ENCODE results near the gene CUL4A. TPM values are rescaled to one million over a fixed set of nuclear protein-coding genes. Genes with fewer than 3 reads are reported as not detected.
A peak's percentile ranks its signal among the peaks of the same experiment; 100 is the strongest.

Gene CUL4A
- total RNA-seq, 2 donors from 2014 or later: 51.4 to 86.2 TPM

GRCh38 chr13:113186061-113186900 lies 23.1 kb upstream of the CUL4A start:
- peak; percentile 87 to 92 for ATAC-seq

GRCh38 chr13:113187263-113187669 lies 22.1 kb upstream of the CUL4A start:
- Mint-ChIP-seq H3K27me3 (no peaks in the 10 kb centered on the region), H3K27ac (peak overlapping the region in 1 of 2 donors; percentile 68), H3K9me3 (no peaks in the 10 kb centered on the region), H3K4me1 (ENCODE audit: low read depth in 2 of 2) (peaks cover 47 to 51% of the 10 kb centered on the region in 2 donors), H3K36me3 (peaks cover 38% of the 10 kb centered on the region), H3K4me3 (peak overlapping the region; percentile 76)
- DNase-seq (ENCODE audit: low spot score) (no peak), ATAC-seq (peak in 1 of 2 donors; percentile 66)

More at GRCh38 chr13:113186061-113186900, 23.1 kb upstream of the CUL4A start:
- peaks cover 38% of the 10 kb centered on the region for H3K36me3 Mint-ChIP-seq
- H3K4me3 Mint-ChIP-seq: peak overlapping the region; percentile 80
- no peaks in the 10 kb centered on the region for H3K27me3 Mint-ChIP-seq
- DNase-seq (ENCODE audit: low spot score): peak; percentile 72
- H3K9me3 Mint-ChIP-seq: no peaks in the 10 kb centered on the region
- peak overlapping the region; percentile 30 to 65 for H3K27ac Mint-ChIP-seq
- H3K4me1 Mint-ChIP-seq (ENCODE audit: low read depth in 2 of 2): peaks cover 51 to 57% of the 10 kb centered on the region in 2 donors

- no peak for ATAC-seq
- H3K9me3 Mint-ChIP-seq: no peaks in the 10 kb centered on the region
- peaks cover 38% of the 10 kb centered on the region for H3K36me3 Mint-ChIP-seq
- no peaks in the 10 kb centered on the region for H3K27me3 Mint-ChIP-seq
- H3K4me3 Mint-ChIP-seq: no peak overlapping the region
- H3K4me1 Mint-ChIP-seq (ENCODE audit: low read depth in 2 of 2): peaks cover 46 to 48% of the 10 kb centered on the region in 2 donors
- H3K27ac Mint-ChIP-seq: peak overlapping the region in 1 of 2 donors; percentile 68
- no peak for DNase-seq (ENCODE audit: low spot score)
Observed at GRCh38 chr13:113187883-113188665, 21.3 kb upstream of the CUL4A start.

- H3K27me3 Mint-ChIP-seq: no peaks in the 10 kb centered on the region
- DNase-seq (ENCODE audit: low spot score): no peak
Observed at GRCh38 chr13:113190181-113190580, 19.2 kb upstream of the CUL4A start.

GRCh38 chr13:113192279-113192678 lies 17.1 kb upstream of the CUL4A start:
- H3K36me3 Mint-ChIP-seq: peaks cover 38% of the 10 kb centered on the region
- H3K27me3 Mint-ChIP-seq: no peaks in the 10 kb centered on the region
- ATAC-seq (no peak), DNase-seq (ENCODE audit: low spot score) (no peak)
- no peaks in the 10 kb centered on the region for H3K9me3 Mint-ChIP-seq
- H3K4me1 Mint-ChIP-seq (ENCODE audit: low read depth in 2 of 2): peaks cover 16% of the 10 kb centered on the region in 2 donors
- no peak overlapping the region for H3K4me3 Mint-ChIP-seq
- no peak overlapping the region for H3K27ac Mint-ChIP-seq

More at GRCh38 chr13:113190181-113190580, 19.2 kb upstream of the CUL4A start:
- Mint-ChIP-seq H3K4me1 (ENCODE audit: low read depth in 2 of 2) (peaks cover 33 to 35% of the 10 kb centered on the region in 2 donors), H3K36me3 (peaks cover 34% of the 10 kb centered on the region), H3K4me3 (no peak overlapping the region), H3K27ac (no peak overlapping the region), H3K9me3 (no peaks in the 10 kb centered on the region)
- no peak for ATAC-seq

GRCh38 chr13:113192902-113193301 lies 16.5 kb upstream of the CUL4A start:
- Mint-ChIP-seq H3K9me3 (no peaks in the 10 kb centered on the region), H3K27me3 (no peaks in the 10 kb centered on the region), H3K36me3 (peaks cover 38% of the 10 kb centered on the region), H3K27ac (no peak overlapping the region), H3K4me3 (no peak overlapping the region), H3K4me1 (ENCODE audit: low read depth in 2 of 2) (peaks cover 10 to 11% of the 10 kb centered on the region in 2 donors)
- DNase-seq (ENCODE audit: low spot score): no peak
- ATAC-seq: no peak

- Mint-ChIP-seq H3K27ac (no peak overlapping the region), H3K4me3 (no peak overlapping the region), H3K27me3 (no peaks in the 10 kb centered on the region), H3K9me3 (no peaks in the 10 kb centered on the region), H3K36me3 (peaks cover 22% of the 10 kb centered on the region), H3K4me1 (ENCODE audit: low read depth in 2 of 2) (no peaks in the 10 kb centered on the region)
- DNase-seq (ENCODE audit: low spot score) (no peak), ATAC-seq (no peak)
Observed at GRCh38 chr13:113195360-113195759, 14.1 kb upstream of the CUL4A start.

GRCh38 chr13:113196970-113197737 lies 12.3 kb upstream of the CUL4A start:
- peaks cover 22% of the 10 kb centered on the region for H3K36me3 Mint-ChIP-seq
- H3K27ac Mint-ChIP-seq: no peak overlapping the region

GRCh38 chr13:113201815-113202214 lies 7.6 kb upstream of the CUL4A start:
- Mint-ChIP-seq H3K9me3 (no peaks in the 10 kb centered on the region), H3K4me1 (ENCODE audit: low read depth in 2 of 2) (peaks cover 27 to 28% of the 10 kb centered on the region in 2 donors), H3K27ac (no peak overlapping the region), H3K4me3 (no peak overlapping the region), H3K36me3 (peaks cover 11% of the 10 kb centered on the region), H3K27me3 (no peaks in the 10 kb centered on the region)
- DNase-seq (ENCODE audit: low spot score) (no peak), ATAC-seq (no peak)

More at GRCh38 chr13:113196970-113197737, 12.3 kb upstream of the CUL4A start:
- no peaks in the 10 kb centered on the region for H3K27me3 Mint-ChIP-seq
- H3K4me1 Mint-ChIP-seq (ENCODE audit: low read depth in 2 of 2): peaks cover 1 to 2% of the 10 kb centered on the region in 2 donors
- no peak overlapping the region for H3K4me3 Mint-ChIP-seq
- no peak for DNase-seq (ENCODE audit: low spot score)
- no peaks in the 10 kb centered on the region for H3K9me3 Mint-ChIP-seq
- ATAC-seq: no peak

- Mint-ChIP-seq H3K36me3 (peaks cover 1% of the 10 kb centered on the region), H3K27me3 (no peaks in the 10 kb centered on the region), H3K9me3 (no peaks in the 10 kb centered on the region), H3K4me3 (no peak overlapping the region), H3K27ac (peak overlapping the region in 1 of 2 donors; percentile 11), H3K4me1 (ENCODE audit: low read depth in 2 of 2) (peaks cover 35 to 36% of the 10 kb centered on the region in 2 donors)
- DNase-seq (ENCODE audit: low spot score) (no peak), ATAC-seq (no peak)
Observed at GRCh38 chr13:113202912-113203311, 6.5 kb upstream of the CUL4A start.

- DNase-seq (ENCODE audit: low spot score) (no peak), ATAC-seq (no peak)
- Mint-ChIP-seq H3K27ac (no peak overlapping the region), H3K36me3 (no peaks in the 10 kb centered on the region), H3K9me3 (no peaks in the 10 kb centered on the region), H3K4me3 (no peak overlapping the region), H3K27me3 (no peaks in the 10 kb centered on the region), H3K4me1 (ENCODE audit: low read depth in 2 of 2) (peaks cover 36 to 37% of the 10 kb centered on the region in 2 donors)
Observed at GRCh38 chr13:113203507-113204377, 5.7 kb upstream of the CUL4A start.

- Mint-ChIP-seq H3K4me1 (ENCODE audit: low read depth in 2 of 2) (peaks cover 36 to 37% of the 10 kb centered on the region in 2 donors), H3K27ac (no peak overlapping the region), H3K27me3 (no peaks in the 10 kb centered on the region), H3K36me3 (no peaks in the 10 kb centered on the region), H3K9me3 (no peaks in the 10 kb centered on the region), H3K4me3 (no peak overlapping the region)
- ATAC-seq (no peak), DNase-seq (ENCODE audit: low spot score) (no peak)
Observed at GRCh38 chr13:113204378-113204734, 5.1 kb upstream of the CUL4A start.
